SK-N-SH (cell line): ENCODE measurements around the gene HEMK1. TPM values are rescaled to one million over a fixed set of nuclear protein-coding genes. Genes with fewer than 3 reads are reported as not detected.

Experiments
- CTCF ChIA-PET: fragments of 300-600, 350-600 bp; formaldehyde crosslinking; extraction: SDS; loops from one replicate; lab custom pipeline; 2021; lab: Yijun Ruan, JAX
- POLR2A ChIA-PET: fragments of 350-600 bp; sonication (Branson Sonifier 250); formaldehyde crosslinking; extraction: SDS; loops from one replicate; lab custom pipeline; 2020; ENCODE audit warnings: antibody characterized with exemption, inconsistent platforms; lab: Yijun Ruan, JAX
- DNase-seq: peaks from one replicate; pipeline ENCODE4 v3.0.0; 2012
- H2AFZ ChIP-seq: fragments of 200-600 bp; sonication (generic); 2 replicates; pipeline ENCODE4 v1.8.1; 2016; ENCODE audit warnings: antibody characterized with exemption, mild to moderate bottlenecking, low read depth
- H3F3A ChIP-seq: fragments of 200-600 bp; sonication (generic); replicated peaks from 2 replicates; pipeline ENCODE3; 2016; ENCODE audit warnings: antibody characterized with exemption, mild to moderate bottlenecking; ENCODE audit not compliant: insufficient read depth
- H3K27ac ChIP-seq, 2 experiments: fragments of 200-500 bp in 1 of 2; fragments of 200-600 bp in 1 of 2; sonication (Bioruptor generic) in 1 of 2; sonication (generic), shearing (Covaris generic) in 1 of 2; 2 replicates each; pipeline versions ENCODE4 v1.5.1 to v1.6.1; 2014 to 2016; ENCODE audit warnings: low read depth in 2 of 2, inconsistent platforms in 1 of 2, low read length in 1 of 2, mild to moderate bottlenecking in 1 of 2, mixed read lengths in 1 of 2
- H3K27me3 ChIP-seq: fragments of 200-600 bp; sonication (generic), shearing (Covaris generic); 2 replicates; pipeline ENCODE4 v1.6.1; 2016; ENCODE audit warnings: mixed run types; ENCODE audit not compliant: insufficient read depth
- H3K36me3 ChIP-seq, 2 experiments: fragments of 200-500 bp in 1 of 2; fragments of 200-600 bp in 1 of 2; sonication (Bioruptor generic) in 1 of 2; sonication (generic) in 1 of 2; replicated peaks in 1 of 2; 2 replicates each; pipeline versions ENCODE3 to v1.5.1; 2014 to 2016; ENCODE audit warnings: low read length in 1 of 2, mild to moderate bottlenecking in 1 of 2; ENCODE audit not compliant: insufficient read depth in 2 of 2, control insufficient read depth in 1 of 2
- H3K4me1 ChIP-seq, 2 experiments: fragments of 200-500 bp in 1 of 2; fragments of 200-600 bp in 1 of 2; sonication (Bioruptor generic) in 1 of 2; sonication (generic), shearing (Covaris generic) in 1 of 2; 2 replicates each; pipeline versions ENCODE4 v1.5.1 to v1.6.1; 2014 to 2016; ENCODE audit warnings: low read depth in 1 of 2, low read length in 1 of 2, mixed run types in 1 of 2; ENCODE audit not compliant: insufficient read depth in 2 of 2, control insufficient read depth in 1 of 2
- H3K4me2 ChIP-seq: fragments of 200-600 bp; sonication (generic), shearing (Covaris generic); 2 replicates; pipeline ENCODE4 v1.6.1; 2017; ENCODE audit warnings: mixed run types
- H3K4me3 ChIP-seq, 2 experiments: fragments of 200-500 bp in 1 of 2; fragments of 200-600 bp in 1 of 2; sonication (Bioruptor generic) in 1 of 2; sonication (generic), shearing (Covaris generic) in 1 of 2; 2 replicates each; pipeline versions ENCODE4 v1.5.1 to v1.8.1; 2014 to 2016; ENCODE audit warnings: low read depth in 2 of 2, inconsistent platforms in 1 of 2, low read length in 1 of 2, mild to moderate bottlenecking in 1 of 2, mixed read lengths in 1 of 2, moderate library complexity in 1 of 2
- H3K79me2 ChIP-seq: fragments of 200-600 bp; sonication (generic); 2 replicates; pipeline ENCODE4 v1.8.1; 2017; ENCODE audit warnings: mild to moderate bottlenecking; ENCODE audit not compliant: insufficient read depth
- H3K9ac ChIP-seq: fragments of 200-600 bp; sonication (generic); 2 replicates; pipeline ENCODE4 v1.6.1; 2017; ENCODE audit warnings: mixed run types
- H3K9me2 ChIP-seq: fragments of 200-600 bp; sonication (generic); 2 replicates; pipeline ENCODE4 v1.6.1; 2017; ENCODE audit warnings: mixed run types
- H3K9me3 ChIP-seq: fragments of 200-600 bp; sonication (generic); 2 replicates; pipeline ENCODE4 v1.6.1; 2017; ENCODE audit warnings: mixed run types, mild to moderate bottlenecking, moderate library complexity
- H4K20me1 ChIP-seq: fragments of 200-600 bp; sonication (generic); 2 replicates; pipeline ENCODE4 v1.6.1; 2017; ENCODE audit warnings: mild to moderate bottlenecking, mixed run types; ENCODE audit not compliant: insufficient read depth
- ELF1 ChIP-seq: IDR thresholded peaks from 2 replicates; pipeline ENCODE4 v1.4.0; 2012
- EP300 ChIP-seq, 2 experiments: IDR thresholded peaks; 2 replicates each; pipeline versions ENCODE4 v1.4.0 to v1.6.1; 2012; ENCODE audit warnings: borderline replicate concordance in 1 of 2, low read depth in 1 of 2, low read length in 1 of 2
- EZH2phosphoT487 ChIP-seq: fragments of 200-600 bp; sonication (generic); IDR thresholded peaks from 2 replicates; pipeline ENCODE4 v1.6.1; 2017; ENCODE audit warnings: low read depth, mixed run types, mild to moderate bottlenecking, antibody characterized with exemption, moderate library complexity, borderline replicate concordance
- FOXJ3 ChIP-seq: sonication (generic); formaldehyde crosslinking; IDR thresholded peaks from 2 replicates; pipeline ENCODE4 v1.5.1; 2020; ENCODE audit warnings: mild to moderate bottlenecking, missing genetic modification reagents
- FOXM1 ChIP-seq: IDR thresholded peaks from 2 replicates; pipeline ENCODE4 v1.4.0; 2012; ENCODE audit warnings: low read depth, mild to moderate bottlenecking
- GABPA ChIP-seq: IDR thresholded peaks from 2 replicates; pipeline ENCODE4 v1.4.0; 2012; ENCODE audit warnings: low read depth, mild to moderate bottlenecking
- JUND ChIP-seq: IDR thresholded peaks from 2 replicates; pipeline ENCODE4 v1.4.0; 2012
- MAX ChIP-seq: IDR thresholded peaks from 2 replicates; pipeline ENCODE4 v1.4.0; 2012; ENCODE audit warnings: low read depth
- MEF2A ChIP-seq: IDR thresholded peaks from 2 replicates; pipeline ENCODE4 v1.4.0; 2012; ENCODE audit warnings: low read depth, borderline replicate concordance
- MXI1 ChIP-seq: IDR thresholded peaks from 2 replicates; pipeline ENCODE4 v1.6.1; 2012; ENCODE audit warnings: mild to moderate bottlenecking, low read depth, low read length, improper control_type of control experiment
- POLR2AphosphoS5 ChIP-seq: IDR thresholded peaks from 2 replicates; pipeline ENCODE4 v1.6.1; 2012; ENCODE audit warnings: low read depth, low read length
- RCOR1 ChIP-seq: fragments of 150-350 bp; IDR thresholded peaks from 2 replicates; pipeline ENCODE4 v1.6.1; 2017; ENCODE audit warnings: antibody characterized with exemption, low read length
- RXRA ChIP-seq: IDR thresholded peaks from 2 replicates; pipeline ENCODE4 v1.4.0; 2012; ENCODE audit warnings: low read depth, mild to moderate bottlenecking, borderline replicate concordance
- SMC3 ChIP-seq: IDR thresholded peaks from 2 replicates; pipeline ENCODE4 v1.6.1; 2012; ENCODE audit warnings: low read depth, low read length, improper control_type of control experiment
- TCF12 ChIP-seq: IDR thresholded peaks from 2 replicates; pipeline ENCODE4 v1.4.0; 2012
- USF2 ChIP-seq: fragments of 150-350 bp; IDR thresholded peaks from 2 replicates; pipeline ENCODE4 v1.6.1; 2017; ENCODE audit warnings: antibody characterized with exemption, low read length, low read depth, borderline replicate concordance
- YY1 ChIP-seq: IDR thresholded peaks from 2 replicates; pipeline ENCODE4 v1.4.0; 2012; ENCODE audit warnings: low read depth, mild to moderate bottlenecking
- WGBS: methylation state at CpG from one replicate; pipeline ENCODE4 v1.1.6; 2017; ENCODE audit warnings: low lambda C conversion rate; 5-methylcytosine and 5-hydroxymethylcytosine counted together
- polyA plus RNA-seq, 3 experiments: library from polyadenylated mRNA; depleted of rRNA; stranded (reverse); fragments of >200 nt; gene quantifications; 2 replicates each; pipeline ENCODE4 v1.2.3, GENCODE V29; 2012
- TF ChIP-seq, protein P1 (sequence below): IDR thresholded peaks from 2 replicates; pipeline ENCODE4 v1.4.0; 2012; ENCODE audit warnings: low read depth, borderline replicate concordance

Gene HEMK1
- polyA plus RNA-seq, 1 of the 3 experiments (the other 2 are of a cell fraction): 15.4 TPM

DNA sequence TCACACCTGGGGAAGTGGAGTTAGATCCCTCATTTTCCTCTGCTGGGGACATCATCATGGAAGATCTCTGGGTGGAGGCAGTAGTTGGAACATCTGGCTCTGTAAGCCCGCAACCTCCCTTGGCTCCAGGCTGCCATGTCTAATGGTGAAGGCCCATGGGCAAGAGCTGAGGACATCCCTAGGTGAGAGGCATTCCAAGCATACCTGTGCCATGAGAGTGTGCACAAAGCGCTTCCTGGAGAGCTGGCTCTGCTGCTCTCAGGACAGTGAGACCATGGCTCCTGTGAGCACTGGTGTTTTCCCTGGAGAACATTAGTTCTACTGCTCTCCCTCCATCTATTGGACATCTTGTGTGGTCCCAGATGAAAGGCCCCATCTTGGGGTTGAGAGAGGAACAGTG is 55.3 kb downstream of the HEMK1 start:
- H3K4me1 ChIP-seq: peaks cover 9 to 11% of the 10 kb centered on the region in 2 experiments; a peak in 2 of 4 replicates

GRCh38 chr3:50625231-50626182 is 56.2 kb downstream of the HEMK1 start:
- POLR2A ChIA-PET: no interaction called here
- H3K36me3 ChIP-seq: no peaks in the 10 kb centered on the region
- WGBS: 90% methylated on average over 15 of the region's 18 CpGs

More for the DNA sequence above, 55.3 kb downstream of the HEMK1 start:
- Histone ChIP-seq H3K4me2 (no peak overlapping the region), H3K9ac (no peak overlapping the region), H3K27ac (no peak overlapping the region), H3K36me3 (no peaks in the 10 kb centered on the region), H3K9me2 (no peaks in the 10 kb centered on the region), H4K20me1 (no peaks in the 10 kb centered on the region), H3K79me2 (no peaks in the 10 kb centered on the region; the same call in 1 of the 2 replicates), H3F3A (no peaks in the 10 kb centered on the region), H3K27me3 (no peaks in the 10 kb centered on the region), H2AFZ (no peak overlapping the region), H3K9me3 (no peaks in the 10 kb centered on the region), H3K4me3 (no peak overlapping the region)
- CTCF ChIA-PET: interaction anchor here (2.6 to 14.3 kb wide), 2 partner anchors 7 to 11 kb away, joined by 12 to 162 read pairs; partner anchors contain the start of gene MAPKAPK3
- WGBS: no CpG with 5 or more reads among the region's 2 CpGs
- no peak for TF ChIP-seq SMC3
- no peak for TF ChIP-seq ELF1
- POLR2A ChIA-PET: no interaction called here
- no peak for DNase-seq

More at GRCh38 chr3:50625231-50626182, 56.2 kb downstream of the HEMK1 start:
- Histone ChIP-seq H3K27me3 (no peaks in the 10 kb centered on the region), H3K9ac (no peak overlapping the region), H3K4me2 (no peak overlapping the region), H3K9me2 (no peaks in the 10 kb centered on the region), H3K27ac (no peak overlapping the region), H2AFZ (no peak overlapping the region), H3K9me3 (no peaks in the 10 kb centered on the region), H3K4me3 (no peak overlapping the region), H3F3A (no peaks in the 10 kb centered on the region), H4K20me1 (no peaks in the 10 kb centered on the region), H3K79me2 (no peaks in the 10 kb centered on the region; the same call in 1 of the 2 replicates), H3K4me1 (peaks cover 11 to 14% of the 10 kb centered on the region in 2 experiments; a peak in 2 of 4 replicates)
- TF ChIP-seq SMC3 (no peak), USF2 (no peak), TCF12 (no peak), EP300 (IDR thresholded peaks at IDR 0.05; ENCODE audit: borderline replicate concordance in 1 of 2, low read depth in 1 of 2, low read length in 1 of 2) (no peak), EZH2phosphoT487 (no peak), RXRA (no peak), MAX (no peak), FOXM1 (no peak), YY1 (no peak), MXI1 (no peak), POLR2AphosphoS5 (no peak), FOXJ3 (no peak), MEF2A (no peak), RCOR1 (no peak), ELF1 (no peak), GABPA (no peak), JUND (no peak)
- TF ChIP-seq, protein P1, sequence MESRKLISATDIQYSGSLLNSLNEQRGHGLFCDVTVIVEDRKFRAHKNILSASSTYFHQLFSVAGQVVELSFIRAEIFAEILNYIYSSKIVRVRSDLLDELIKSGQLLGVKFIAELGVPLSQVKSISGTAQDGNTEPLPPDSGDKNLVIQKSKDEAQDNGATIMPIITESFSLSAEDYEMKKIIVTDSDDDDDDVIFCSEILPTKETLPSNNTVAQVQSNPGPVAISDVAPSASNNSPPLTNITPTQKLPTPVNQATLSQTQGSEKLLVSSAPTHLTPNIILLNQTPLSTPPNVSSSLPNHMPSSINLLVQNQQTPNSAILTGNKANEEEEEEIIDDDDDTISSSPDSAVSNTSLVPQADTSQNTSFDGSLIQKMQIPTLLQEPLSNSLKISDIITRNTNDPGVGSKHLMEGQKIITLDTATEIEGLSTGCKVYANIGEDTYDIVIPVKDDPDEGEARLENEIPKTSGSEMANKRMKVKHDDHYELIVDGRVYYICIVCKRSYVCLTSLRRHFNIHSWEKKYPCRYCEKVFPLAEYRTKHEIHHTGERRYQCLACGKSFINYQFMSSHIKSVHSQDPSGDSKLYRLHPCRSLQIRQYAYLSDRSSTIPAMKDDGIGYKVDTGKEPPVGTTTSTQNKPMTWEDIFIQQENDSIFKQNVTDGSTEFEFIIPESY: no peak
- DNase-seq: no peak
- CTCF ChIA-PET: interaction anchor here (1.1 to 14.3 kb wide), 3 partner anchors 8 to 27 kb away, joined by 3 to 162 read pairs (median 4); partner anchors contain the start of gene MAPKAPK3
